ENCODE data around the gene TFEC. TPM values are rescaled to one million over a fixed set of nuclear protein-coding genes. Genes with fewer than 3 reads are reported as not detected.

The TFEC gene
- total RNA-seq, 1 donor from 2014 or later, result not detected

DNA sequence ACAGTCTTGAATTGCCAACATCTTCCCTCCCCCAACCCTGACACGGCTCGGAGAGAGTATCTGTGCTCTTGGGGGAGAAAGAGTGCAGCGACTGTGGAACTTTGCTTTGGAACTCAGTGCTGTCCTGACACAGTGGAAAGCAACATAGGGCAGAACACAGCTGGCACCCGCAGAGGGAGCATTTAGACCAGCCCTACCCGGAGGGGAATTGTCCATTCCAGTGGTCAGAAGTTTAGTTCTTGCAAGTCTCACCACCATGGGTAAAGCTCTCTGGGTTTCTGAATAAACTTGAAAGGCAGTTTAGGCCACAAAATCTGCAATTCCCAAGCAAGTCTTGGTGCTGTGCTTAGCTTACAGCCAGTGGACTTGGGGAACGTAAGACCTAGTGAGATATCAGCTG is 34.9 kb downstream of the TFEC start:
- intact Hi-C loops (cut with micrococcal nuclease), result no loop called here

GRCh38 chr7:115988401-115988800 is 42.2 kb downstream of the TFEC start:
- intact Hi-C loops (cut with micrococcal nuclease), result no loop called here

DNA sequence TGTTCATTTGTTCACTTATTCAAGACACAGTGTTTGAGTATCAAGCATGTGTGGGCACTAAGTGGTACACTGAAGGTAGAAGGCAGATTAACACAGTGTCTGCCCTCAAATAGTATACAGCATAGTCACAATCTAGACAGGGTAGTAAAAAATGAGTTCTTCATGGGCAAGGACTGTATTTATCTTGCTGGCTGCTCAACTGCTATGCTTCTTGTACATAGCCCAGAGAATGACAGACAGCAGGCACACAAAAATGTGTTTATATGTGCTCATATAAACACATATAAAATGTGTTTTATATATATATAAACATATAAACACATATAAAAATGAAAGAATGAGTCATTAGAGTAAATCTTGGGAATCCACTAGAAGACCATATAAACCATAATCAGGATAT is 43.1 kb downstream of the TFEC start:
- intact Hi-C loops (cut with micrococcal nuclease), result no loop called here

- intact Hi-C loops (cut with micrococcal nuclease), result no loop called here
Observed at GRCh38 chr7:115984105-115984504, 46.5 kb downstream of the TFEC start.

GRCh38 chr7:115980159-115980558 is 50.4 kb downstream of the TFEC start:
- intact Hi-C loops (cut with micrococcal nuclease), result no loop called here

DNA sequence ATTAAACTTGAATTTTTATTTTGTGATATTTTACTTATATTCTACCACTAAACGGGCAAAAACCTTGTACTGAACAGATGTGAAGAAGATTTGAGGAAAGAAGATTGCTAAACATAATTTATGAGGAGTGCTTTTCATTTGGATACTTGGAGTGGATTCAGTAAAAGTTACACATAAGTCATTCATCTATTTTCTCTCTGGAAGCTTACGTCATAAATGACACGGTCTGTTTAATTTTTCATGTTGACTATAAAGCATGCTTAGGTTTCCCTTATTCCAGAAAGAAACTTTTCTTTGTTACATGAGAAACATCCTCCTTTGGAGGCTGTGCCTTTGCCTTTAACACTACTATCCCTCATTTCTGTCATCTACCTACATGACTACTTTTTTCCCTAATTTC is 53.9 kb downstream of the TFEC start:
- intact Hi-C loops (cut with micrococcal nuclease), result no loop called here

DNA sequence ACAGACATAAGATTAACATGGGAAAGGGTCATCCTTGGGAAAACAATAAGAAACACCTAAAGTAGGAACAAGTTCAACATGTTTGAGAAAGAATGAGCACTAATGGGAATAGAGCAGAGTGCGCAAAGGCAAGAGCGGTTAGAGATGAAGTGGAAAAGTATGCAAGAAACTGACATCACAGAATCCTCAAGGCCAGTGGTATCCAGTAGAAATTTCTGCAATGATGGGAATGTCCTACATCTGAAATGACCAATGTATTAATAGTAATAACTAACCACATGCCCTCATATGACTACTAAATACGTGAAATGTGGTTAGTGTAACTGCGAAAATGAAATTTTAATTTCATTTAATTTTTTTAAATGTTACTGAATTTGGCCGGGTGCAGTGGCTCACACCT is 54.8 kb downstream of the TFEC start:
- intact Hi-C loops (cut with micrococcal nuclease), result no loop called here

GRCh38 chr7:115973406-115973805 is 57.2 kb downstream of the TFEC start:
- intact Hi-C loops (cut with micrococcal nuclease), result no loop called here

DNA sequence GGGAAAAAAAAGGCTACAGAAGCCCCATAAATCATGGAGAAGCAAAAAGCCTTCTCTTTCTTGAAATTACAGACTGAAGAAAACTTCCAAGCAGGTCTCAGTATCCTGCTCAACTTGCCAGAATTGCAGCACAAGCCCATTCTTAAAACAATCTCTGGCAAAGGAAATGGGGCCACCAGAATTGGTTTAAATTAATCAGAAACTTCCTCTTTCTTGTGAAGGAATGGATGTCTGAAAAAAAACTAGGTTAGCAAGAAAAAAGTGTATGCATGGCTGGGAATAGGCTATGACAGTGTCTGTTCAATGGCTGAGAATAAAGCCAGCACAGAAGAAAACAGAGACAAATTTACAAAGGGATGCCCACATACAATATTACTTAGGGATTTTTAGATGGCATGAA is 59.1 kb downstream of the TFEC start:
- intact Hi-C loops (cut with micrococcal nuclease), result no loop called here

DNA sequence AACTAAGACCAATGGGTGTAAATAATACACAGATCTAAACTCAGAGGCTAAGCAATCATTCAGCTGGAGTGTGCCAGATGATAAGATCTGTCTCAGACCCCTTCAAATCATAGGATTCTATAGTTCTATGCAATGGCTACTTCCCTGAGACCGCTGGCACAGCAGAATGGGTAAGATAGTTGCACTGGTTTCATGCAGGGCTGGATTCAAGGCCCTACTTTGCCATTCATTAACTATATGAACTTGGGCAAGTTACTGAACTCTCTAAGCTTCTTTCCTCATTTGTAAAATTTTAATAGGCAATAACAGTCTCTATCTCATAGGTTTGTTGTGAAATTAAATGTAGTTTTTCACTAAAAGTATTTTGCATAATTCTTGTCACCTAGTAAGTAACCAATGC is 62.0 kb downstream of the TFEC start:
- intact Hi-C loops (cut with micrococcal nuclease), result no loop called here

GRCh38 chr7:115968171-115968570 is 62.4 kb downstream of the TFEC start:
- intact Hi-C loops (cut with micrococcal nuclease), result no loop called here

GRCh38 chr7:115965796-115966475 is 64.6 kb downstream of the TFEC start:
- intact Hi-C loops (cut with micrococcal nuclease), result no loop called here

DNA sequence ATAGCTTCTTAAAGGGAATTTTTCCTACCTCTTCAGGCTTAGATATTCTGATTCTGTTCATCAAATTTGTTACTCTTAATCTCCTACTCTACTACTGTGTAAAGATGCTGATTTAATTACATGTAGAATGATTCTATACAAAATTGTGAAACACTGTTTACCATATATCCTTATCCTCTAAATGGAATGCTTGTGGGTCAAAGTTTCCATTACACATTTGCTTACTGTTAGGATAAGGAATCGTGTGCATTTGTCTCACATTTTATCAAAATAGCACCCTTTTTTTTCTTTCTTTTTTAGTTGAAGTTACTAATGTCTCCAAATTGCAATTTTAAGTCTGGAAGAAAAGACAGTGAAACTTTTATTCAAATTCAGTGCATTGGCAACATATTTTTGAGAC is 65.3 kb downstream of the TFEC start:
- intact Hi-C loops (cut with micrococcal nuclease), result no loop called here

- intact Hi-C loops (cut with micrococcal nuclease), result no loop called here
Observed at GRCh38 chr7:115964799-115965198, 65.8 kb downstream of the TFEC start.

DNA sequence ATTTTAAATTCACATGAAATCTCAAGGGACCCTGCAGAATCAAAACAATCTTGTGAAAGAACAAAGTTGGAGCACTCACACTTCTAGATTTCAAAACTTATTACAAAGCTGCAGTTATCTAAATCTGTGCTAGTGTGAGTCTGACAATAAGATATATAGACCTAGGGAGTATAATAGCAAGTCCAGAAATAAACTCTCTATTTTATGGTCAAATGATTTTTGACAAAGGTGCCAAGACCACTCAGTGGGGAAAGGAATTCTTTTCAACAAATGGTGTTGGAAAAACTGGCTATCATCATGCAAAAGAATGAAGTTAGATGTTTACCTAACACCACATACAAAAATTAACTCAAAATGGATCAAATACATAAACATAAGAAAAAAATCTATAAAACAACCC is 68.2 kb downstream of the TFEC start:
- intact Hi-C loops (cut with micrococcal nuclease), result no loop called here

GRCh38 chr7:115953592-115954255 is 76.8 kb downstream of the TFEC start:
- intact Hi-C loops (cut with micrococcal nuclease), result no loop called here

GRCh38 chr7:115952832-115953231 is 77.7 kb downstream of the TFEC start:
- intact Hi-C loops (cut with micrococcal nuclease), result no loop called here

DNA sequence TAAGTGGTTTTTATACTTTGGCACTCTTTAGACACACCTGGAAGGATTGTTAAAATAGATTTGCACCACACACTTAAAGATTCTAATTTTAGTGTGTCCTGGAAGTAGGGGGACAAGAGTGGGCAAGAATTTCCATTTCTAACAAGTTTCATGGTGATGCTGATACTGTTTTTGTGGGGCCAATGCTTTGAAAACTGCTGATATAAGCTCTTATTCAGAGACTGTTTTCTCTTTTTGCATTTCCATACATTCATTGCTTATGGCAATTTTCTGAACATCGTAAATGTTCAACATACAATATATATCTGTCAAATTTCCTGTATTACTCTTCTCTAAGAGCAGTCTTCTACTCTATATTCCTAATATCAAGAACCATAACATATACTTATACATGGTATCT is 79.0 kb downstream of the TFEC start:
- intact Hi-C loops (cut with micrococcal nuclease), result no loop called here

GRCh38 chr7:115941703-115942268 is 88.8 kb downstream of the TFEC start:
- intact Hi-C loops (cut with micrococcal nuclease), result no loop called here

- intact Hi-C loops (cut with micrococcal nuclease), result no loop called here
Observed at GRCh38 chr7:115940460-115941060, 90.0 kb downstream of the TFEC start.

DNA sequence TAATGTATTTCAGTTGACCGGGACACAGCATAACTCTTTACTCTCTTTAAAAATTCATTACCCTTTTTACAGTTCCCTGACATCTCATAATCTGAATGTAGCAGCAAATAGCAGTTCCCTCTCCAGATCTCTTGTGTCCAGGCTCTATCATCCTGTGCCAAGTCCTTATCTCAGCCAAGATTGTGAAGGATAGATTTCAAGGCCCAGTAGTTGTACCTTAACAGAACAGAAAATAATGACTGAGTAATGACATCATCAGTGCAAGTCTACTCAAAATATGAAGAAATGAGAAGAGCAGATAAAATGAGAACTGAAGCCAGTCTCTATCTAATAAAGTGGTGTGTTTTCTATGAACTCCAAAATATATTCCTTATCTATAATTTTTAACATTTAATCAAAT is 92.6 kb downstream of the TFEC start:
- intact Hi-C loops (cut with micrococcal nuclease), result no loop called here

DNA sequence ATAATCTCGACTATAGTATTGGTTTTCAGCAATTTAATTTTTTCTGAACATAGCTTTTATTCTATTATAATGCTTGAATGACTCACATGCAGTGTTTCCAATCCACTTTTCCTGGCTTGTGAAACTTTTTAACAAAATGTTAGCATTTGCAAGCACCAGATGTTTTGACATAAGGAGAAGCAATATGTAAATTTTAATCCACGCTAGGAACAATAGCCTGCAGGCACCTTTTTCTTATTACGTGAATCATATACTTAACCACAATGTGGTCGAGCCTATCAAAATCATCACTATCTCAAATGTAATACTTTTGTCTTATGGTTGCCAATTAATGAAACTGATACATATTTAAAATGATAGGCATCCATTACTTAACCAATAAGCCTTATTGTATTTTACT is 97.1 kb downstream of the TFEC start:
- intact Hi-C loops (cut with micrococcal nuclease), result no loop called here

DNA sequence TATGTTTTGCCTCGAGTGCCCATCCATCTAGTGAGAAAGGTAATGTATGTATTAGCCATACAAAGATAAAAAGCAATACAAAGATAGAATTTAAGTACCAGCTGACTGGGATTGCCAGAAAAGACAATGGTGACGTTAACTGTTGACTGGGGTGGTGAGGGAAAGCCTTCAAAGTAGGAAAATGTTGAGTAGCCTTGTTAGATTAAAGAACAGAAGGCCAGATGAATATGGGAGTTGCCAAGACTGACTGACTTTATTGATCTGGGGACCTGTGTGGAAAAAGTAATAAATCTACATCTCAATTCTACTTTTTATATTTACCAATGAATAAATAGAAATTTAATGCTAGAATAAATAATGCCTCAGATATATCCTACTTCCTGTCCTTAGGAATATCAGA is 97.7 kb downstream of the TFEC start:
- intact Hi-C loops (cut with micrococcal nuclease), result no loop called here

Measured in T-helper 1 cell treated with Interleukin-12 subunit alpha and Interleukin-12 subunit beta and Interleukin-4 antibody, amounts not matched to agents 30 ng/mL and 1 ng/mL, for 36 hours (primary cell).